Nephron (organoid): Measurements from ENCODE around the gene FGD2.

ENCODE experiments used
- H3K27ac Mint-ChIP-seq, 3 experiments: 2 replicates each; pipeline ENCODE4 v1.8.0; 2020; ENCODE audit warnings: mixed read lengths in 3 of 3, mild to moderate bottlenecking in 2 of 3, moderate library complexity in 1 of 3
- H3K27me3 Mint-ChIP-seq: 2 replicates; pipeline ENCODE4 v1.8.0; 2021; ENCODE audit warnings: low read depth, mild to moderate bottlenecking, moderate library complexity, mixed read lengths
- H3K36me3 Mint-ChIP-seq: 2 replicates; pipeline ENCODE4 v1.8.0; 2020; ENCODE audit warnings: low read depth, mixed read lengths
- H3K4me1 Mint-ChIP-seq: 2 replicates; pipeline ENCODE4 v1.8.0; 2020; ENCODE audit warnings: mixed read lengths
- H3K4me3 Mint-ChIP-seq, 3 experiments: 2 replicates each; pipeline ENCODE4 v1.8.0; 2020; ENCODE audit warnings: mild to moderate bottlenecking in 3 of 3, mixed read lengths in 3 of 3, moderate library complexity in 2 of 3
- H3K9me3 Mint-ChIP-seq: 2 replicates; pipeline ENCODE4 v1.8.0; 2020; ENCODE audit warnings: mixed read lengths
- TF ChIP-seq, protein P1 (sequence below), 3 experiments: fragments of 200-600 bp; sonication (generic); IDR thresholded peaks; one replicate each; pipeline ENCODE4 v1.5.0; 2021; ENCODE audit warnings: antibody characterized with exemption in 3 of 3; ENCODE audit not compliant: unreplicated experiment in 3 of 3

Gene FGD2

DNA sequence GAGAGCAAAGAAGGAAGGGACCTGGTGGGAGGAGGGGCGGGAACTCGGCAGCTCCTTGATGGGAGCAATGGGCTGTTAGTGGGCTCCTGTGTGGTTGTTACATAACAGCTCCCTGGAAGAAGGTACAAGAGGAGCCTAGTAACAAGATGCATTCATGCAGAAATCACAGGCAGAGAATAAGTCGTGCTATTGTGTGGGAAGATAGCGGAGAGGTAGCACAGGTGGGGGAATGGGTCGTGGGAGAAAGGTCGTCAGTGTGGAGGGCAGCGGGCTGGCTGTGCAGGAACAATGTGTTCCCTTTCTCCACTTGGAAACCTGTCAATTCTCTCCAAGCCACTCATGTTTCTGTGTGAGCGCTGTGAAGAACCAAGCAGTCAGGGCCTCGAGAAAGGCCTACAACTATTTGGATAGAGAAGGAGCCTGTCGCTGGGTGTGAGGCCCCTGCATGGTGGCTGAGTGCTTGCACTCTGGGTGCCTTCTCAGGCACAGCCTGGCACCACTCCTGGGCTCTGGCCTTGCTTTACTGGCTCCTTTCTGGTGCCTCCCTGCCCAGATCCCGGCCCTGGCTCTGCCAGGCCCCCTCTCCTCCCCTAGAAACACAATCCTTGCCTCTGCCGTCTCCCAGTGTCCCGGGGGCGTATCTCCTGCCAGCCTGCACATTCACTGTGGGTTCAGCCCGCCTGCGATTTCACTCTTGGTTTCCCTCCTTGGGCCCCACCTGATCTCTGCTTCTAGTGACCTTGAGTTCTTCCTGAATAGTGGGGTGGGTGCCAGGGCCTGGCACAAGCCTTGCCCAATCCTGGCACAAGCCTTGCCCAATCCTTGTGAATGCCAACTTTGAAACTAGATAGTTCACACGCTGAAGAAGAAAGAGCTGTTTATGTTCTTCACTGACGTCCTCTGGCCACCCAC is 7.4 kb upstream of the FGD2 start:
- Mint-ChIP-seq H3K36me3 (no peaks in the 10 kb centered on the region), H3K9me3 (no peaks in the 10 kb centered on the region), H3K27ac (peak overlapping the region; percentile 90 to 96 (median 92)), H3K4me3 (peak overlapping the region in 1 of 3 experiments; percentile 13), H3K27me3 (no peaks in the 10 kb centered on the region), H3K4me1 (peaks cover 37% of the 10 kb centered on the region)
- TF ChIP-seq, protein P1, sequence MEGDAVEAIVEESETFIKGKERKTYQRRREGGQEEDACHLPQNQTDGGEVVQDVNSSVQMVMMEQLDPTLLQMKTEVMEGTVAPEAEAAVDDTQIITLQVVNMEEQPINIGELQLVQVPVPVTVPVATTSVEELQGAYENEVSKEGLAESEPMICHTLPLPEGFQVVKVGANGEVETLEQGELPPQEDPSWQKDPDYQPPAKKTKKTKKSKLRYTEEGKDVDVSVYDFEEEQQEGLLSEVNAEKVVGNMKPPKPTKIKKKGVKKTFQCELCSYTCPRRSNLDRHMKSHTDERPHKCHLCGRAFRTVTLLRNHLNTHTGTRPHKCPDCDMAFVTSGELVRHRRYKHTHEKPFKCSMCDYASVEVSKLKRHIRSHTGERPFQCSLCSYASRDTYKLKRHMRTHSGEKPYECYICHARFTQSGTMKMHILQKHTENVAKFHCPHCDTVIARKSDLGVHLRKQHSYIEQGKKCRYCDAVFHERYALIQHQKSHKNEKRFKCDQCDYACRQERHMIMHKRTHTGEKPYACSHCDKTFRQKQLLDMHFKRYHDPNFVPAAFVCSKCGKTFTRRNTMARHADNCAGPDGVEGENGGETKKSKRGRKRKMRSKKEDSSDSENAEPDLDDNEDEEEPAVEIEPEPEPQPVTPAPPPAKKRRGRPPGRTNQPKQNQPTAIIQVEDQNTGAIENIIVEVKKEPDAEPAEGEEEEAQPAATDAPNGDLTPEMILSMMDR (IDR thresholded peaks at IDR 0.05; ENCODE audit: unreplicated experiment in 3 of 3) = no peak

DNA sequence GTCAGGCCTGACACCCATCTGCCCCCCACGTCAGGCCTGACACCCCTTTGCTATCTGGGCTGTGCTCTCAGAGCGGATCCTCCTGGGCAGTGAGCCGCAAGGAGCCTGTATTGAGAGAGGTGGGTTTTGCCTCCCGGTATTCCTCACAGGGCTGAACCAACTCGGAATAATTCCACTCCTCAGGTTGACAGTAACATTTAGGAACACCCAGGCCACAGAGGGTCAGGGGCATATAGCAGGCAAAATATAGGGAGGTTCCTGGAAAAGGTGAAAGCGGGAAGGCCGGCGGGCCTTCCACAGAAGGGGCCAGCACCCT is 6.8 kb upstream of the FGD2 start:
- no peaks in the 10 kb centered on the region for H3K36me3 Mint-ChIP-seq
- H3K27me3 Mint-ChIP-seq = no peaks in the 10 kb centered on the region
- no peaks in the 10 kb centered on the region for H3K9me3 Mint-ChIP-seq
- no peak overlapping the region for H3K4me3 Mint-ChIP-seq
- TF ChIP-seq, protein P1 (IDR thresholded peaks at IDR 0.05; ENCODE audit: unreplicated experiment in 3 of 3) = no peak
- H3K4me1 Mint-ChIP-seq = peaks cover 37% of the 10 kb centered on the region
- peak overlapping the region; percentile 90 to 96 (median 92) for H3K27ac Mint-ChIP-seq

DNA sequence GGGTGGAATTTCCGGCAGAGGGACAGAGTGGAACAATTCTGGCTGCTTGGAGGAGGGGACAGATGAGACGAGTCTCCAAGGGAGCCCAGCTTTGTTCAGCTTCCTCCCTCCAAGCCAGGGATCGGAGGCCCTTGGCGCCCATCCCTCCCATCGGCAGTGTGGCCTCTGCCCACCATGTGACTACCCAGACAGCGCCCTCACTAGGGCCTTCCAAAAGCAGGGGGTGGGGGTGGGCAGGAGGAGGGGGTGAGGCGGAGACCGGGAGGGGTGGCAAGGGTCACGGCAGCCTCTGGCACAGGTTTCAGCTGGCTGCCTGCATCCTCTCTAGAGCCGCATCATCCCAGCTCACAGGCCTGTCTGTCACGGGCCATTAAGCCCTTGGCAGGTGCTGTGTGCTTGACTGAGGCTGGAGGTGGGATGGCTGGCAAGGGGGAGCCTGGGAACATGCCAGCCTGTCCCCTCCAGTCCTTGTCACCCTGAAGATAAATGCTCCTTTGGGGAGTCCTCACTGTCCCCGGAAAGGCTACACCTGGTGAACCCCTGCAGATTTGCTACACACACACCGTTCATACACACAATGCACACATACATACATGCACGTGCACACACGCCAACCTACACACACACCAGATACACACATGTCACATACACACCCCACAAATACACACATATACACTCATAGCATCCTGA is 6.2 kb upstream of the FGD2 start:
- no peaks in the 10 kb centered on the region for H3K36me3 Mint-ChIP-seq
- no peaks in the 10 kb centered on the region for H3K27me3 Mint-ChIP-seq
- no peak overlapping the region for H3K4me3 Mint-ChIP-seq
- H3K9me3 Mint-ChIP-seq = no peaks in the 10 kb centered on the region
- H3K4me1 Mint-ChIP-seq = peaks cover 37% of the 10 kb centered on the region
- peak overlapping the region; percentile 90 to 96 (median 92) for H3K27ac Mint-ChIP-seq
- TF ChIP-seq, protein P1 (IDR thresholded peaks at IDR 0.05; ENCODE audit: unreplicated experiment in 3 of 3) = no peak

DNA sequence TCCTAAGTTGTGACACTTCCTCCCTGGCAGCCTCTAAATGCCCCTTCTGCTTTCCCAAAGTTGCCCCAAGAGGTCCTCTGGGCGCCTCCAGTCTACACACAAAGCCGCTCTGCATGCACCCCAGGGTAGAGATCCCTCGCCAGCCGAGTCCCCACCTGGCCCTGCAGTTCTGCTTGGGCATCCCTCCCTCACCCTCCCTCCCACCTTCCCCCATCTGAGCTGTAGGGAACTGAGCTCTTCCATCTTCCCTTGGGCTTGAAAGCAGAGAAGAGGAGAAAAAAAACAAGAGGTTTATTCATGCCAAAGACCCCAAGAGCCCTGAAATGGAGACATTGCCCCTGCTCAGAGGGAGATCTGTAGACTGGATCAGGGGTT is 5.7 kb upstream of the FGD2 start:
- Mint-ChIP-seq H3K9me3 (no peaks in the 10 kb centered on the region), H3K27me3 (no peaks in the 10 kb centered on the region), H3K27ac (peak overlapping the region; percentile 84 to 96 (median 90)), H3K4me3 (no peak overlapping the region), H3K4me1 (peaks cover 37% of the 10 kb centered on the region), H3K36me3 (no peaks in the 10 kb centered on the region)
- TF ChIP-seq, protein P1 (IDR thresholded peaks at IDR 0.05; ENCODE audit: unreplicated experiment in 3 of 3) = no peak

DNA sequence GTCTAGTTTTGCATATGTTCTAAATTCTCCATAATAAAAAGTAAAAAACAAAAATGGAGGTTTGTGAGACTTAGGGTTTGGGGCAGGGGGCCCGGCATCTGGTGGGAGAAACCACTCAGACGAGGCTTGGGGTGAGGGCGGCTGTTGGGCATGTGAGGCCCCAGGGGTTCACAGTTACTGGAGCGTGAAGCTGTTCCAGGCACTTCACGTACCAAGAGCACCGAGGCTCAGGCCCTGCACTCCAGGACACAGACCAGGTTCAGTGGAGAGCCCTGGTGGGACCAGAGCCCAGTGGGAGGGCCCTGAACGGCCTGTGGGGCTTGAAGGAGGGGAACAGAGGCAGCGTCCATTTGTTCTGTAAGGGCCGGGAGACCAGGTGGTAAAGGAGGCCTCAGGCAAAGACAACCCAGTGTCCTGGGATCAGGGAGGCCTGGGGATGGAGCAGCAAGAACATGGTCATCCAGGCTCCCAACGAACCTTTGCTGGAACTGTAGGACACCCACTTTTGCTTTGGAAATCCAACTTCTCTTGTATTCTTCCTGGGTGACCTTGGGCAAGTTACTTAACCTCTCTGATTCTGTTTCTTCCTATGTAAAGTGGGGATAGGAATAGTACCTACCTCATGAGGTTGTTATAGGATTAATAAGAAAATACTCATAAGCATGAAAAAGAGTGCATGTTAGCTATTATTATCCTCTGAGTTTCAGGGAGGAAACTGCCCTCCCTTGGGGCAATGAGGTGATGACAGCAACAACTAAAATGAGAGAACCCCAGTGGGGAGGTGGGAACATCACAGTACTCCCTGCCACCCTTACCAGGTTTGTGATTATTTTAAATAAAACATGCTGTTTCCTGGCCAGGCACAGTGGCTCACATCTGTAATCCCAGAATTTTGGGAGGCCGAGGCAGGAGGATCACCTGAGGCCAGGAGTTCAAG is 1.1 kb upstream of the FGD2 start:
- no peak overlapping the region for H3K4me3 Mint-ChIP-seq
- H3K27me3 Mint-ChIP-seq = no peaks in the 10 kb centered on the region
- TF ChIP-seq, protein P1 (IDR thresholded peaks at IDR 0.05; ENCODE audit: unreplicated experiment in 3 of 3) = no peak
- no peaks in the 10 kb centered on the region for H3K36me3 Mint-ChIP-seq
- H3K27ac Mint-ChIP-seq = peak overlapping the region; percentile 11 to 66 (median 51)
- no peaks in the 10 kb centered on the region for H3K9me3 Mint-ChIP-seq
- H3K4me1 Mint-ChIP-seq = peaks cover 10% of the 10 kb centered on the region
